K562 (cell line): Measurements from ENCODE around the gene NUP98. TPM values are rescaled to one million over a fixed set of nuclear protein-coding genes. Genes with fewer than 3 reads are reported as not detected.

ENCODE experiments used
- ATF1 ChIP-seq, 2 experiments: fragments of 450-650 bp in 1 of 2; IDR thresholded peaks; 2 replicates each; pipeline ENCODE4 v1.6.1; 2016; ENCODE audit warnings: missing compliant biosample characterization in 1 of 2, missing genetic modification characterization in 1 of 2
- EGR1 ChIP-seq: fragments of 450-650 bp; conservative IDR thresholded peaks from 2 replicates; pipeline ENCODE4 v1.6.1; 2017; ENCODE audit warnings: mild to moderate bottlenecking
- EP400 ChIP-seq: fragments of 450-650 bp; IDR thresholded peaks from 2 replicates; pipeline ENCODE4 v1.6.1; 2017; ENCODE audit warnings: antibody characterized with exemption, mild to moderate bottlenecking, moderate library complexity
- ESRRB ChIP-seq: fragments of 250-450 bp; sonication (Bioruptor Pico); IDR thresholded peaks from 2 replicates; pipeline ENCODE4 v1.5.0; 2020; ENCODE audit warnings: mild to moderate bottlenecking, moderate library complexity, borderline replicate concordance
- GTF2A2 ChIP-seq: IDR thresholded peaks from 2 replicates; pipeline ENCODE4 v1.6.1; 2016; ENCODE audit warnings: mild to moderate bottlenecking, missing genetic modification characterization, missing compliant biosample characterization
- HMGN3 ChIP-seq: IDR thresholded peaks from 2 replicates; pipeline ENCODE4 v1.6.1; 2011; ENCODE audit warnings: borderline replicate concordance, low read depth, mild to moderate bottlenecking, mixed read lengths, low read length; ENCODE audit not compliant: insufficient read length; ENCODE audit errors: extremely low read depth
- HNRNPH1 ChIP-seq: fragments of 200-400 bp; formaldehyde crosslinking; optimal IDR thresholded peaks from 2 replicates; pipeline ENCODE3; 2017; ENCODE audit warnings: low read depth, mild to moderate bottlenecking, low read length, moderate library complexity
- HNRNPLL ChIP-seq: fragments of 200-400 bp; formaldehyde crosslinking; IDR thresholded peaks from 2 replicates; pipeline ENCODE4 v1.6.1; 2017; ENCODE audit warnings: low read length, low read depth, mild to moderate bottlenecking; ENCODE audit not compliant: poor library complexity, severe bottlenecking
- LCOR ChIP-seq: sonication (generic); formaldehyde crosslinking; IDR thresholded peaks from 2 replicates; pipeline ENCODE4 v1.8.0; 2022; ENCODE audit warnings: mild to moderate bottlenecking, missing genetic modification reagents
- MLLT1 ChIP-seq, 2 experiments: fragments of 450-650 bp; IDR thresholded peaks; 2 replicates each; pipeline ENCODE4 v1.6.1; 2016
- NBN ChIP-seq: fragments of 450-650 bp; IDR thresholded peaks from 2 replicates; pipeline ENCODE4 v1.6.1; 2016; ENCODE audit warnings: low read depth, mild to moderate bottlenecking
- NCOA2 ChIP-seq, 2 experiments: fragments of 450-650 bp; IDR thresholded peaks; 2 replicates each; pipeline ENCODE4 v1.6.1; 2018; ENCODE audit warnings: mild to moderate bottlenecking in 2 of 2, moderate library complexity in 1 of 2; ENCODE audit not compliant: partially characterized antibody in 2 of 2
- NEUROD1 ChIP-seq: fragments of 150-350 bp; IDR thresholded peaks from 2 replicates; pipeline ENCODE4 v1.6.1; 2014; ENCODE audit warnings: borderline replicate concordance, low read length, low read depth; ENCODE audit not compliant: partially characterized antibody
- PPARD ChIP-seq: fragments of 250-450 bp; sonication (Bioruptor Pico); IDR thresholded peaks from 2 replicates; pipeline ENCODE4 v1.8.0; 2022; ENCODE audit warnings: inconsistent platforms, mild to moderate bottlenecking, moderate library complexity
- SNIP1 ChIP-seq: fragments of 450-650 bp; IDR thresholded peaks from 2 replicates; pipeline ENCODE4 v1.7.1; 2017; ENCODE audit warnings: low read depth, mild to moderate bottlenecking
- TBP ChIP-seq: optimal IDR thresholded peaks from 2 replicates; pipeline ENCODE3; 2011; ENCODE audit warnings: low read depth, low read length, improper control_type of control experiment
- TCF7L2 ChIP-seq: fragments of 150-350 bp; IDR thresholded peaks from 2 replicates; pipeline ENCODE4 v1.6.1; 2016; ENCODE audit warnings: low read depth, mild to moderate bottlenecking, low read length, moderate library complexity
- TRIM24 ChIP-seq, 2 experiments: fragments of 450-650 bp; IDR thresholded peaks; 2 replicates each; pipeline ENCODE4 v1.6.1; 2016
- TSC22D4 ChIP-seq: fragments of 450-650 bp; IDR thresholded peaks from 2 replicates; pipeline ENCODE4 v1.6.1; 2016; ENCODE audit warnings: missing genetic modification characterization, missing biosample characterization, control low read depth
- U2AF1 ChIP-seq: fragments of 200-400 bp; formaldehyde crosslinking; optimal IDR thresholded peaks from 2 replicates; pipeline ENCODE3; 2017; ENCODE audit warnings: mild to moderate bottlenecking, low read depth, low read length, moderate library complexity
- ZBED1 ChIP-seq: IDR thresholded peaks from 2 replicates; pipeline ENCODE4 v1.6.1; 2014
- ZNF140 ChIP-seq: fragments of 250-450 bp; sonication (Bioruptor Pico); IDR thresholded peaks from 2 replicates; pipeline ENCODE4 v1.8.0; 2021; ENCODE audit warnings: moderate library complexity, mild to moderate bottlenecking, inconsistent platforms
- ZNF444 ChIP-seq: fragments of 250-450 bp; sonication (Bioruptor Pico); IDR thresholded peaks from 2 replicates; pipeline ENCODE4 v1.4.0; 2020; ENCODE audit warnings: mild to moderate bottlenecking, moderate library complexity
- ZNF592 ChIP-seq: fragments of 450-650 bp; IDR thresholded peaks from 2 replicates; pipeline ENCODE4 v1.6.1; 2017; ENCODE audit warnings: antibody characterized with exemption, mild to moderate bottlenecking
- ZNF830 ChIP-seq: fragments of 250-450 bp; sonication (Bioruptor Pico); IDR thresholded peaks from 2 replicates; pipeline ENCODE4 v1.5.0; 2021; ENCODE audit warnings: mild to moderate bottlenecking
- polyA plus RNA-seq, 8 experiments: library from polyadenylated mRNA; depleted of rRNA in 4 of 8; stranded (reverse) in 5 of 8; unstranded in 3 of 8; fragments of >200 nt; fragmentation: Nextera tagmentation in 2 of 8; fragmentation: Illumina TruSeq in 1 of 8; extraction: Ambion mirVana in 2 of 8; extraction: Trizol in 1 of 8; gene quantifications; 2 replicates each; pipeline versions ENCODE4 v1.2.1 to v1.2.3, GENCODE V29; 2011 to 2014; ENCODE audit warnings: inconsistent platforms in 1 of 8, missing spikeins in 1 of 8
- total RNA-seq, 7 experiments: library from RNA; depleted of rRNA in 6 of 7; stranded (reverse); fragments of >200 nt in 6 of 7; fragmentation: Illumina TruSeq in 2 of 7; extraction: Trizol in 2 of 7; gene quantifications; 2 replicates each; pipeline versions ENCODE4 v1.2.1 to v1.2.3, GENCODE V29; 2011 to 2021; ENCODE audit warnings: low replicate concordance in 1 of 7

NUP98 gene
- total and polyA plus RNA-seq, 9 of the 15 experiments (the other 6 are each of a cell fraction or from before 2014, with no cell fraction given): 45.1 to 196 (median 130) TPM

GRCh38 chr11:3831378-3832239 lies 34.3 kb upstream of the NUP98 start (continued):
- TF ChIP-seq LCOR (CRISPR knock-in tag): no peak
- no peak for TF ChIP-seq ESRRB (CRISPR knock-in tag)
- TF ChIP-seq TCF7L2: no peak
- TF ChIP-seq TBP: no peak
- no peak for TF ChIP-seq ZNF140 (CRISPR knock-in tag)
- no peak for TF ChIP-seq HNRNPLL
- no peak for TF ChIP-seq U2AF1
- no peak for TF ChIP-seq MLLT1 (IDR thresholded peaks at IDR 0.05)
- peak; percentile 39 for TF ChIP-seq EP400
- TF ChIP-seq NEUROD1: no peak
- no peak for TF ChIP-seq GTF2A2 (tag)
- no peak for TF ChIP-seq ZBED1
- peak; percentile 52 for TF ChIP-seq EGR1
- no peak for TF ChIP-seq ATF1 (CRISPR knock-in tag; IDR thresholded peaks at IDR 0.05)
- peak; percentile 40 for TF ChIP-seq ATF1 (tag; IDR thresholded peaks at IDR 0.05)
- TF ChIP-seq SNIP1: no peak
- TF ChIP-seq TRIM24 (IDR thresholded peaks at IDR 0.05): peak in 1 of 2 experiments; percentile 68; a peak in 1 of 4 replicates
- peak; percentile 77 for TF ChIP-seq ZNF592
- TF ChIP-seq HMGN3: no peak
- TF ChIP-seq PPARD (CRISPR knock-in tag): no peak
- no peak for TF ChIP-seq HNRNPH1
- TF ChIP-seq ZNF830: no peak
- TF ChIP-seq TSC22D4 (tag): no peak
- TF ChIP-seq NCOA2 (IDR thresholded peaks at IDR 0.05; ENCODE audit: partially characterized antibody in 2 of 2): no peak
- TF ChIP-seq ZNF444: no peak
- TF ChIP-seq NBN: peak; percentile 50; the same call in 1 of the 2 replicates
